ENCODE results near the gene VWA5B1. TPM values are rescaled to one million over a fixed set of nuclear protein-coding genes. Genes with fewer than 3 reads are reported as not detected.

Gene VWA5B1
- total and polyA plus RNA-seq, 2 donors (not counting 3 experiments of a cell fraction or from before 2014, with no cell fraction given), result not detected

DNA sequence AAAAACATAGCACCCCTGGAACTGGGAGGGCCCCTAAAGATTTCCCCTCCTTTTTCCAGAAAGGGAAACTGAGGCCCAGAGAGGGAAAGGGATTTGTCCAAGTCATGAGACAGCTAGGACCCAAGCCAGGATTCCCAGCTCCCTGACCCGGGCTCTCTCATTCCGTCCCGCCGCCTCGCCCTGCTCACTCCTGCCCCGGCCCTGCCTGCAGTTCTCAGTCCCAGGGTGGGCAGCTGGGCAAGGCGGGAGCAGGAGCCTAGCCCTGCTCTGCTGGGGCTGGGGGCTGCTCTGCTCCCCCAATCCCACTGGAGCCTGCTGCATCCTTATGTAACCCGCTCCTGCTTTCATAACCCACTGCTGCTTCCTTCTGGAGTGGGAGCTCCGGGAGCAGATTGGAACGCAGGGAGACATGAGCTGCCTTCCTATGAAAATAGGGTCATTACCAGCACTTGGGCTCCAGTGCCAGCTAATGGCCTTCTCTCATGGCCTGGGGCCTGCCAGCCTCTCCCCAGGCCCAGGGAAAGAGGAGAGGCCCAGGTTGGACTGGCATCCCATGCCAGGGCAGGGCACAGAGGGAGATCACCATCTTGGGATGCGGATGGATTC is 110.8 kb downstream of the VWA5B1 start:
- H3K79me2 ChIP-seq (ENCODE audit: control insufficient read depth, insufficient read depth, low read length), result no peaks in the 10 kb centered on the region
- H3K9me3 ChIP-seq (replicated peaks; ENCODE audit: control insufficient read depth, insufficient read depth, low read length), result no peaks in the 10 kb centered on the region
- no peaks in the 10 kb centered on the region for H3K36me3 ChIP-seq (ENCODE audit: control insufficient read depth in 2 of 2, extremely low read depth in 1 of 2, insufficient read depth in 2 of 2, low read length in 2 of 2)
- no peaks in the 10 kb centered on the region for H3K9me1 ChIP-seq (replicated peaks; ENCODE audit: control insufficient read depth, extremely low read depth, insufficient read depth, low read length)
- POLR2A ChIA-PET, result interaction anchor here (0.5 kb wide), 1 partner anchor 52 kb away, joined by 4 read pairs; no protein-coding TSS in a partner anchor
- no peak overlapping the region for H3K27ac ChIP-seq (ENCODE audit: insufficient read depth, low read depth, low read length)
- peaks cover 0 to 3% of the 10 kb centered on the region in 2 experiments for H3K27me3 ChIP-seq (ENCODE audit: control insufficient read depth in 2 of 2, insufficient read depth in 2 of 2, low read length in 2 of 2)
- H4K20me1 ChIP-seq (replicated peaks; ENCODE audit: control insufficient read depth, extremely low read depth, insufficient read depth, low read length), result no peaks in the 10 kb centered on the region
- no peak overlapping the region for H2AFZ ChIP-seq (ENCODE audit: low read depth, low read length)
- no peak for FAIRE-seq
- intact Hi-C loops (cut with micrococcal nuclease) (no loop called here), dilution Hi-C loops (cut with MboI; ENCODE audit: extremely low pct_ligation_motif_present, low sequenced_read_pairs) (no loop called here)
- CTCF ChIA-PET, result interaction anchor here (1.3 kb wide), 1 partner anchor 38 kb away, joined by 4 read pairs; no protein-coding TSS in a partner anchor
- no peak overlapping the region for H3K4me2 ChIP-seq (ENCODE audit: insufficient read depth, low read length)
- no TSS peak for BruUV-seq (replicated peaks)
- no peak for DNase-seq (ENCODE audit: low read depth, low spot score)
- TF ChIP-seq JUN (IDR thresholded peaks at IDR 0.05; ENCODE audit: borderline replicate concordance, insufficient read depth, insufficient read length, low read depth), result no peak
- TF ChIP-seq, protein P1, sequence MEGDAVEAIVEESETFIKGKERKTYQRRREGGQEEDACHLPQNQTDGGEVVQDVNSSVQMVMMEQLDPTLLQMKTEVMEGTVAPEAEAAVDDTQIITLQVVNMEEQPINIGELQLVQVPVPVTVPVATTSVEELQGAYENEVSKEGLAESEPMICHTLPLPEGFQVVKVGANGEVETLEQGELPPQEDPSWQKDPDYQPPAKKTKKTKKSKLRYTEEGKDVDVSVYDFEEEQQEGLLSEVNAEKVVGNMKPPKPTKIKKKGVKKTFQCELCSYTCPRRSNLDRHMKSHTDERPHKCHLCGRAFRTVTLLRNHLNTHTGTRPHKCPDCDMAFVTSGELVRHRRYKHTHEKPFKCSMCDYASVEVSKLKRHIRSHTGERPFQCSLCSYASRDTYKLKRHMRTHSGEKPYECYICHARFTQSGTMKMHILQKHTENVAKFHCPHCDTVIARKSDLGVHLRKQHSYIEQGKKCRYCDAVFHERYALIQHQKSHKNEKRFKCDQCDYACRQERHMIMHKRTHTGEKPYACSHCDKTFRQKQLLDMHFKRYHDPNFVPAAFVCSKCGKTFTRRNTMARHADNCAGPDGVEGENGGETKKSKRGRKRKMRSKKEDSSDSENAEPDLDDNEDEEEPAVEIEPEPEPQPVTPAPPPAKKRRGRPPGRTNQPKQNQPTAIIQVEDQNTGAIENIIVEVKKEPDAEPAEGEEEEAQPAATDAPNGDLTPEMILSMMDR (IDR thresholded peaks at IDR 0.05; ENCODE audit: extremely low read depth in 1 of 2, insufficient read depth in 1 of 2, low read depth in 1 of 2, low read length in 2 of 2), result no peak
- H3K9ac ChIP-seq (replicated peaks; ENCODE audit: extremely low read depth, insufficient read depth, low read length), result no peak overlapping the region
- no peak overlapping the region for H3K4me3 ChIP-seq (replicated peaks in 1 of 3; ENCODE audit: insufficient read depth in 1 of 3, low read depth in 1 of 3, low read length in 3 of 3)
- H3K4me1 ChIP-seq (ENCODE audit: control insufficient read depth, extremely low read depth, insufficient read depth, low read length), result peaks cover 5% of the 10 kb centered on the region

DNA sequence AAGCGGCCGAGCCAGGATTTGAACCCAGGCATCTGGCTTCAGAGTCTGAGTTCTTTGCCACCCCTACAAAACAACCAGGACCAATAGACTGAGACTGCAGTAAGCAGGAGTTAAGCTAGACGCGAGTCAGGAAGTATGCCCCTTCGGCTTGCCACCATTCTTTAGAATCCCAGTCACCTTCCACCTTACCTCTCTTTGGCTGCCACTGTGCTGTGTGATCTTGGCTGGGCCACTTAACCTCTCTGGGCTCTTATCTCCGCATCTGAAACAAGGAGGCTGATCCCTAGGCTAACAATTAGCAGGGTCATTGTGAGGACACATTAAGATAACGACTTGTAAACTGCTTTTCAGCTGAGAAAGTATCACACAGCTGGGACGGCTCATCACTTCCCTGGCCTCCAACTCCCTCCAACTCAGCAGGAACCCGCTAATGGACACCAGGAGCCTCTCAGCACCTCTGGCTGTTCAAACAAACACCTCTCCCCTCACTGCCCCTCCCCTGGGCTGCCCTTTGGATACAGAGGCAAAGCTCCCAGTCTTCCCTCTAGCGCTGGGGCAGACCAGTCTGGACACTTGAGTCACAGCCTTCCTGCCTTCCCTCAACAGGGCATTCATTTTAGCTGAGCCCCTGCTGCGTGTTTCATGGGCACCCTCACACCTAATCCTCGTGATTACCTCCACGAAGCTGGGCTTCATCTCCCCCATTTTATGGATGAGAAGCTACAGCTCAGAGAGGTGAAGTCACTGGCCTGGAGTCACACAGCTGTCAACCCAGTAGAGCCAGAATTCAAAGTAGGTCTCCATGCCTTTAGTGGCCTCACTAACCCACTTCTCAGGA is 112.1 kb downstream of the VWA5B1 start:
- H3K79me2 ChIP-seq (ENCODE audit: control insufficient read depth, insufficient read depth, low read length), result no peaks in the 10 kb centered on the region
- no peak overlapping the region for H3K27ac ChIP-seq (ENCODE audit: insufficient read depth, low read depth, low read length)
- H4K20me1 ChIP-seq (replicated peaks; ENCODE audit: control insufficient read depth, extremely low read depth, insufficient read depth, low read length), result no peaks in the 10 kb centered on the region
- no peaks in the 10 kb centered on the region for H3K9me1 ChIP-seq (replicated peaks; ENCODE audit: control insufficient read depth, extremely low read depth, insufficient read depth, low read length)
- no peaks in the 10 kb centered on the region for H3K9me3 ChIP-seq (replicated peaks; ENCODE audit: control insufficient read depth, insufficient read depth, low read length)
- no peaks in the 10 kb centered on the region for H3K27me3 ChIP-seq (ENCODE audit: control insufficient read depth in 2 of 2, insufficient read depth in 2 of 2, low read length in 2 of 2)
- ChIA-PET CTCF (no interaction called here), POLR2A (no interaction called here)
- H3K4me1 ChIP-seq (ENCODE audit: control insufficient read depth, extremely low read depth, insufficient read depth, low read length), result peaks cover 6% of the 10 kb centered on the region
- no peak for FAIRE-seq
- H3K4me3 ChIP-seq (replicated peaks in 1 of 3; ENCODE audit: insufficient read depth in 1 of 3, low read depth in 1 of 3, low read length in 3 of 3), result no peak overlapping the region
- no peak for DNase-seq (ENCODE audit: low read depth, low spot score)
- intact Hi-C loops (cut with micrococcal nuclease) (no loop called here), dilution Hi-C loops (cut with MboI; ENCODE audit: extremely low pct_ligation_motif_present, low sequenced_read_pairs) (no loop called here)
- no peak overlapping the region for H2AFZ ChIP-seq (ENCODE audit: low read depth, low read length)
- TF ChIP-seq GATA2 (IDR thresholded peaks at IDR 0.05; ENCODE audit: insufficient read depth, insufficient read length, low read depth, low read length) (no peak), POLR2AphosphoS5 (IDR thresholded peaks at IDR 0.05; ENCODE audit: insufficient read depth, low read depth, low read length) (no peak), FOS (IDR thresholded peaks at IDR 0.05; ENCODE audit: borderline replicate concordance, insufficient read depth, low read length) (no peak), POLR2A (IDR thresholded peaks at IDR 0.05; ENCODE audit: low read depth, low read length) (no peak), EZH2 (IDR thresholded peaks at IDR 0.05; ENCODE audit: borderline replicate concordance, low read depth, low read length, severe bottlenecking) (no peak), JUN (IDR thresholded peaks at IDR 0.05; ENCODE audit: borderline replicate concordance, insufficient read depth, insufficient read length, low read depth) (no peak), MYC (IDR thresholded peaks at IDR 0.05; ENCODE audit: low read depth, low read length) (no peak)
- TF ChIP-seq, protein P1 (IDR thresholded peaks at IDR 0.05; ENCODE audit: extremely low read depth in 1 of 2, insufficient read depth in 1 of 2, low read depth in 1 of 2, low read length in 2 of 2), result no peak
- TF ChIP-seq, protein P2, sequence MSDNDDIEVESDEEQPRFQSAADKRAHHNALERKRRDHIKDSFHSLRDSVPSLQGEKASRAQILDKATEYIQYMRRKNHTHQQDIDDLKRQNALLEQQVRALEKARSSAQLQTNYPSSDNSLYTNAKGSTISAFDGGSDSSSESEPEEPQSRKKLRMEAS (IDR thresholded peaks at IDR 0.05; ENCODE audit: insufficient read depth, insufficient read length), result no peak
- H3K4me2 ChIP-seq (ENCODE audit: insufficient read depth, low read length), result no peak overlapping the region
- no peak overlapping the region for H3K9ac ChIP-seq (replicated peaks; ENCODE audit: extremely low read depth, insufficient read depth, low read length)
- no TSS peak for BruUV-seq (replicated peaks)
- no peaks in the 10 kb centered on the region for H3K36me3 ChIP-seq (ENCODE audit: control insufficient read depth in 2 of 2, extremely low read depth in 1 of 2, insufficient read depth in 2 of 2, low read length in 2 of 2)
